Mucosa of stomach (tissue), 1 donor: ENCODE measurements around the gene LIMD2.

Source experiments
- H3K27me3 ChIP-seq: one replicate; pipeline ENCODE4 v1.7.0; 2013; ENCODE audit warnings: mild to moderate bottlenecking, low read length; ENCODE audit not compliant: control insufficient read depth, insufficient read depth
- H3K36me3 ChIP-seq: one replicate; pipeline ENCODE4 v1.7.0; 2013; ENCODE audit warnings: low read length; ENCODE audit not compliant: control insufficient read depth, insufficient read depth
- H3K4me1 ChIP-seq: one replicate; pipeline ENCODE4 v1.7.0; 2013; ENCODE audit warnings: mild to moderate bottlenecking, low read length; ENCODE audit not compliant: control insufficient read depth, insufficient read depth
- H3K4me3 ChIP-seq: one replicate; pipeline ENCODE4 v1.7.0; 2013; ENCODE audit warnings: low read length
- H3K9ac ChIP-seq: one replicate; pipeline ENCODE4 v1.7.0; 2013; ENCODE audit warnings: mild to moderate bottlenecking, low read length, moderate library complexity
- H3K9me3 ChIP-seq: one replicate; pipeline ENCODE4 v1.7.0; 2013; ENCODE audit warnings: mild to moderate bottlenecking, low read length, moderate library complexity; ENCODE audit not compliant: control insufficient read depth
- donor health status: Pancreatic carcinoma.

LIMD2 gene

GRCh38 chr17:63698886-63699637 lies 863 bp downstream of the LIMD2 start:
- H3K9ac ChIP-seq: peak overlapping the region; percentile 39
- H3K9me3 ChIP-seq: no peaks in the 10 kb centered on the region
- no peaks in the 10 kb centered on the region for H3K36me3 ChIP-seq
- no peak overlapping the region for H3K4me3 ChIP-seq
- H3K4me1 ChIP-seq: peaks cover 25% of the 10 kb centered on the region
- H3K27me3 ChIP-seq: peaks cover 6% of the 10 kb centered on the region

DNA sequence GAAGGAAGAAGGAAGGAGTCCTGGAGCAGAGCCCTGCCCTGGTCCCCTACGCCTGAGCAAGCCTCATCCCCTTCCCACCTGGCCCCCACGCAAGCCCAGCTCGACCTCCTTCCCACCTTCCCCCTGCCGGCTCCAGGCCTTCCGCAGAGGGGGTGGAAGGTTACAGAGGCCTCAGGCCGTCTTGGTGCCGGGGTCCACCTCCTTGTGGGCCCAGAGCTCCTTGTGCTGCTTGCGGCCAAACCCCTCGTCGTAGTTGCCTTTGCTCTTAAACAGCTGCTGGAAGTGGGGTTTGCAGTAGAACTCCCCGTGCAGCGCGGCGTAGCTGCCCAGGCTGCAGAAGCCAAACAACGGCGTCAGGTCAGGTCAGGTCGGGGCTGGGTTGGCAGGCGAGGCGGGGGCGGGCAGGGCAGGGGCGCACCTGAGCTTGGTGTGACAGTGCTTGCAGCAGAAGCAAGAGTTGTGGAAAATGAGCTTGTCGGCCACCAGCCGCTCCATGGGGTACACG lies 1.5 kb downstream of the LIMD2 start:
- peak overlapping the region; percentile 39 for H3K9ac ChIP-seq
- peaks cover 6% of the 10 kb centered on the region for H3K27me3 ChIP-seq
- H3K36me3 ChIP-seq: no peaks in the 10 kb centered on the region
- H3K4me1 ChIP-seq: peaks cover 25% of the 10 kb centered on the region
- H3K9me3 ChIP-seq: no peaks in the 10 kb centered on the region
- H3K4me3 ChIP-seq: no peak overlapping the region

DNA sequence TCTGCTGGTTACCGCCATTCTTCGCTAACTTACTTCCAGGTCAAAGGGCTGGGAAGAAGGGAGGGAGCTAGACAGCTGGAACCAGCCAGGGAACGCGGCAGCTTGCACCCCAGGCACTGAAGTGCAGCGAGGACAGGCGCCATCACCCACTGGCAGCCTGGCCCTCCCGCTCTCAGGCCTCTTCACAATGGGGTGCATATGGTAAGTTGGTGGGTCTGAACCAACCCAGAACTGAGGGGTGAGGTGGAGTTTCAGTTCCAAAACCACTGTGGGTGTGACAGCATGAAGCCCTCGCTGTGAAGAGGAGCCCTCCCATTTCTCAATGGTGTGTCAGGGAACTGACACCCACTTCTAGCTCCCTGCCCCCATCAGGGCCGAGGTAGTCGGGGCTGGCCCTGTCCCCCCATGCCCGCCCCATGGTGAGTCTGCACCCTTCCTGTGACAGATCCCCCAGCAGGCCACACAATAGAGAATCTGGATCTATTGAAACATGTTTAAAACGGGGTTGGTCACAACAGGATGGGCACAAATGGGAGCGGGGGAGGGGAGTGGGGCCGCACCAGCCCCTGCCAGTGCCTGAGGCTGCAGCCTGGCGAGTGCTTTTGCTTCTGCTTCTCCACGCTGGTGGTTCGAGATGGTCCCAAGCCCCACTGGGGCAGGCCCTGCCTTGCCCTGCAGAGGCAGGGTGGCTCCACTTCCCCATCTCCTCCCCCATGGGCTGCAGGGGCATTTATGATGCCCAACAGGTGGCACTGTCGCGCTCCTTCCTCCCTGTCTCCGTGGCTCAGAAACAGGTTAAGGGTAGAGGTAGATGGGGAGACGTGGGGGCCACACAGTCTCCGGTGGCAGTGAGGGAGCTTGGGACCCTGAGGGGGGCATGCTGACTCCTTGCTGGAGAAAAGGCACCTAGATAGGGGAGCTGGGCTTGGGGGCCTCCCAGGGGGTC lies 2.3 kb downstream of the LIMD2 start:
- no peak overlapping the region for H3K9ac ChIP-seq

DNA sequence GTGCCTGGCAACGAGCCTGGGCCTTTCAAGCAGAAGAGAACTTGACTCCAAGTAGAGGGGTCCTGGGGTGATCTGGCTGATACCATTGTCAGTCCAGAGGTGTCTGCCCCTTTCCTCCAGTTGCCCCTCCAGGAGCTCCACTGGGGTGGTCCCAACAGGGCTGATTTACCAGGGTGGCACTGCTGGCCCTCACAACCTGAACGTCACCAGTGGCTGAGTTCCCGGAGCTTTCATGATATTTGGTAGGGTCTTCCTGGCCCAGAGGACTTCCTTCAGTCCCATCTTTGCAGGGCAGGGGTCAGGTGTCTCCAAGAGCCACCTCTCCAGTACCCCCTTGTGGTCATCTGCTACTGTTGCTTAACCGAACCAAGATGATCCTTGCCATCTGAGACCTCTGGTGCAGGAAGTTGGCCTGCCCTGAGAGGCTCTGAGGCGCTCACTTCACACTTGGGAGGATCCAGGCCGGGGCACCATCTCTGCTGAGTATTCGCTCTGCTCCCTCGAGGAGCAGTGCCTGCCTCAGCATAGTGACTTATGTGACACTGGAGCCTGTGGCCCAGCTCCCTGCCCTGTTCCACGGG lies 3.5 kb downstream of the LIMD2 start:
- Histone ChIP-seq H3K27me3 (peaks cover 6% of the 10 kb centered on the region), H3K4me1 (peaks cover 21% of the 10 kb centered on the region), H3K9me3 (no peaks in the 10 kb centered on the region), H3K36me3 (peaks cover under 1% of the 10 kb centered on the region), H3K9ac (no peak overlapping the region), H3K4me3 (no peak overlapping the region)

More for the DNA sequence above, 2.3 kb downstream of the LIMD2 start:
- peaks cover 25% of the 10 kb centered on the region for H3K4me1 ChIP-seq
- peaks cover 6% of the 10 kb centered on the region for H3K27me3 ChIP-seq
- H3K9me3 ChIP-seq: no peaks in the 10 kb centered on the region
- no peak overlapping the region for H3K4me3 ChIP-seq
- no peaks in the 10 kb centered on the region for H3K36me3 ChIP-seq

DNA sequence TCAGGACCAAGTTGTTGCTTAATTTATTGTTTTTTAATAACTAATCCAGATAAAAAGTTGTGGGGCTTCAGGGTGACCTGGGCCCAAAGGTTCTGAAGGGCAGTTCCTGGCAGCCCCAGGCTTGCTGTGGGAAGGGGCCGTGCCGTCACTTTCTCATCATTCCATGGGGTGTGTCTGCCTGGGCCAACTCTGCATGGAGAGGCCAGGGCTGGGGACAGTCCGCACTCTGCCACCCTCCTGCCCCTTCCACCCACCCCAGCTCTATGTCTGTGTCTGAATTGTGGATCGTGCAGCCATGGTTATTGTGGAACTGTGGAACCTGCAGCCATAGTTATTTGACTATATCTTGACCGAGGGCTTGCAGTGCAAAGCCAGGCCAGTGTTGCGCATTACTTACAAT lies 4.0 kb downstream of the LIMD2 start:
- peaks cover 6% of the 10 kb centered on the region for H3K36me3 ChIP-seq
- H3K27me3 ChIP-seq: peaks cover 6% of the 10 kb centered on the region
- H3K4me1 ChIP-seq: peaks cover 15% of the 10 kb centered on the region
- no peak overlapping the region for H3K4me3 ChIP-seq
- no peak overlapping the region for H3K9ac ChIP-seq
- H3K9me3 ChIP-seq: no peaks in the 10 kb centered on the region

DNA sequence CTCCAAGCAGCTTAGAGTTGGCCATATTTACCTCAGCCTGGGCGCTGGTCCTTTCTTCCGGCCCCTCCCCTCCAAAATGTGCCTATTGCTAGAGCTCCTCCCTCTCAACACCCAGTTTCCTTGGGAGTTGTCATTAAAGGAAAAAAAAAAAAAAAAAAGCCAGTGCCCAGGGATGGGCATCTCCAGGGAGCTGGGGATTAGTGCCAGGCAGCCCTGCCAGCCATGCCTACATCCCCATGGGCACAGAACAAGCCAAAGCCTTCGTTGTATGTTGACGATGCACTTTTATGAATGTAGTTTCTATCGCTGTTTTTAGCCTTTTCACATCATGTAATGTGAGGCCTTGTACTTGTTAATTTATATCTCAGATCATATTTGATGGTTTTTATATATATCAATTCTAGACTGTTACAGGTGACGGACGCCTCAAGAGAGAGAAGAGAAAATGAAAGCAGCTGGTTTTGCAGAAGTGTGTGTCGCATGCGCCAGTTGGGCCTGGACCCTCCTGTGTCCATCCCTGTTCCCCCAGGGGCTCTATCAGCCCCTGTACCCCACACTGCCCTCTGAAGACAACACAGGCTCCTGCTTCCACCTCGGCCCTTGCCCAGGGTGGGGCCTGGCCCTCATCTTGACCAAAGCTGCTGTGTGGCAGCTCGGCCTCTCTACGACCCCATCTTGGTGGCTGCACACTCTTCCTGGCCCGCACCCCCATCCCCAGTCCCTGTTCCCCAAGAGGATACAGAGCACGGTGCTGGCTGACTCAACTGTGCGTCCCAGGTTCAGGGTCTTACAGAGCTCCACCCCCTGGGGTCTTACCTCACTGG lies 4.8 kb downstream of the LIMD2 start:
- H3K9me3 ChIP-seq: no peaks in the 10 kb centered on the region
- H3K4me3 ChIP-seq: no peak overlapping the region
- peaks cover 8% of the 10 kb centered on the region for H3K36me3 ChIP-seq
- H3K4me1 ChIP-seq: peaks cover 14% of the 10 kb centered on the region
- peaks cover 3% of the 10 kb centered on the region for H3K27me3 ChIP-seq
- no peak overlapping the region for H3K9ac ChIP-seq

DNA sequence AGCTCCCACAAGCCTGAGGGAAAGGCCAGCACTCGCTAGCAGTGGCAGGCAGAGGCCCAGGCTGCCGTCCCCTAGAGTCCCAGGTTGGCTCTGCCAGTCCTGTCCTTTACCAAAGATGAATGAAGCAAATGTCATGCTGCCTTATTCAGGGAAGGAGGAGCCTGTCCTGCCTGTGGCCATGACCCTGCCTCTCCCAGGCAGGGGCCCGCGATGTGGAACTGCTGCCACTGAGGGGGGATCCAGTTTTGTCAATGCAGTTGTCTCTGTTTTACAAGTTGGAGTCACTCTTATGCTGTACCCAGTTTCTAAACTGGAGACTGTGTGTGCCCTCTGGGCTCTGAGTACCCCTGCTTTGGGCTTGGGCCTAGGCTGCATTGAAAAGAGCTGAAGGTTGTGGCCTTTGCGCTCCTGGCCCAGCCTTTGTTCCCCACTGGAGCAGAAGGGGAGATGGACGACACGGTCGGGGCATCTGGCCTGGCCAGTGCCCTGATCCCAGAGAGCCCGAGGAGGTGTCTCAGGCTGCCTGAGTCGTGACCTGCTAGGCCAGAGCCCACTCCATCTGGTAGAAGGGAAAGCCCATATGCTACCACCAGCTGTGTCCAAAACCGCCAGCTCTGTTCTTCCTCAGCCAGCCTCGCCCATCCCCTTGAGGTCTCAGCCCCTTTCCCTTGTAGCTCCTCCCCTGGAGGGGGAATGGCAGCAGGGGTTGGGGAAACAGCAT lies 5.5 kb downstream of the LIMD2 start:
- Histone ChIP-seq H3K4me3 (no peak overlapping the region), H3K9ac (no peak overlapping the region), H3K4me1 (peaks cover 14% of the 10 kb centered on the region), H3K27me3 (peaks cover 3% of the 10 kb centered on the region), H3K36me3 (peaks cover 11% of the 10 kb centered on the region), H3K9me3 (no peaks in the 10 kb centered on the region)

GRCh38 chr17:63693411-63694113 lies 6.4 kb downstream of the LIMD2 start:
- Histone ChIP-seq H3K27me3 (no peaks in the 10 kb centered on the region), H3K4me3 (no peak overlapping the region), H3K36me3 (peaks cover 15% of the 10 kb centered on the region), H3K4me1 (peaks cover 8% of the 10 kb centered on the region), H3K9ac (no peak overlapping the region), H3K9me3 (no peaks in the 10 kb centered on the region)

- H3K9ac ChIP-seq: no peak overlapping the region
- H3K4me1 ChIP-seq: no peaks in the 10 kb centered on the region
- no peaks in the 10 kb centered on the region for H3K9me3 ChIP-seq
- peaks cover 19% of the 10 kb centered on the region for H3K36me3 ChIP-seq
- H3K27me3 ChIP-seq: no peaks in the 10 kb centered on the region
- no peak overlapping the region for H3K4me3 ChIP-seq
These were observed 7.6 kb downstream of the LIMD2 start for GRCh38 chr17:63692195-63692816.

- H3K4me3 ChIP-seq: no peak overlapping the region
- no peak overlapping the region for H3K9ac ChIP-seq
- no peaks in the 10 kb centered on the region for H3K9me3 ChIP-seq
- no peaks in the 10 kb centered on the region for H3K27me3 ChIP-seq
- H3K4me1 ChIP-seq: no peaks in the 10 kb centered on the region
- H3K36me3 ChIP-seq: peaks cover 19% of the 10 kb centered on the region
These were observed 10.4 kb downstream of the LIMD2 start for GRCh38 chr17:63689479-63689878.
